ENCODE results near the gene CARD8.
"Not testable (repeated sequence)": the region's sequence is repeated elsewhere in the genome, so short reads cannot be mapped to it uniquely, and the experiment has no call there.

Gene CARD8

GRCh38 chr19:48258350-48258749 lies 2.6 kb upstream of the CARD8 start:
- DNase-seq, result peak; percentile 46

GRCh38 chr19:48254529-48254970 lies 1.2 kb downstream of the CARD8 start:
- no peak for DNase-seq

DNA sequence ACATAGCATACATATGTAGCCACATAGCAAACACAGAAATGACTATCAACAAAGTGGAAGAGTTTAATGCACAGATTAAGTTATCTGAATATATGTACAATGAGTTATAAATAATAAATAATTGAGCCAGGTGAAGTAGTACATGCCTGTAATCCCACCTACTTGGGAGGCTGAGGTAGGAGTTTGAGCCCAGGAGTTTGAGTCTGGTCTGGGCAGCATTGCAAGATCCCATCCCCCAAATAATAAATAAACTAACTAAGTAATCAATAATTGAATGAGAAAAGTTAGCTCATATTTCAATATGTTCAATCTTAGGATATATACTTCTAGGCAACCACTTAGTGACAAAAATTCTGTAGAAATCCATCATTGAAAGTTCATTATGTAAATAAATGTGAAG lies 1.7 kb downstream of the CARD8 start:
- DNase-seq, result no peak

DNA sequence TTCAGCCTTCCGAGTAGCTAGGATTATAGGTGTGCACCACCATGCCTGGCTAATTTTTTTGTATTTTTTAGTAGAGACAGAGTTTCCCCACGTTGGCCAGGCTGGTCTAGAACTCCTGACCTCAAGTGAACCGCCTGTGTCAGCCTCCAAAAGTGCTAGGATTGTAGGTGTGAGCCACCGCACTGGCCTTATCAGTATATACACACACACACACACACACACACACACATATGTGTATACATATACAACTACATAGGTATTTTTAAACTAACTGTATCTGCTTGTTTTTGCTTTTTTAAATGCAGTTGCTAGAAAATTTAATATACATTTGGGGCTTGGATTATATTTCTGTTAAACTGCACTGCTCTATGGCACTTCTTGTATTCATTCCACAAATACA lies 3.1 kb downstream of the CARD8 start:
- no peak for DNase-seq

GRCh38 chr19:48250290-48251025 lies 5.3 kb downstream of the CARD8 start:
- DNase-seq, result no peak

DNA sequence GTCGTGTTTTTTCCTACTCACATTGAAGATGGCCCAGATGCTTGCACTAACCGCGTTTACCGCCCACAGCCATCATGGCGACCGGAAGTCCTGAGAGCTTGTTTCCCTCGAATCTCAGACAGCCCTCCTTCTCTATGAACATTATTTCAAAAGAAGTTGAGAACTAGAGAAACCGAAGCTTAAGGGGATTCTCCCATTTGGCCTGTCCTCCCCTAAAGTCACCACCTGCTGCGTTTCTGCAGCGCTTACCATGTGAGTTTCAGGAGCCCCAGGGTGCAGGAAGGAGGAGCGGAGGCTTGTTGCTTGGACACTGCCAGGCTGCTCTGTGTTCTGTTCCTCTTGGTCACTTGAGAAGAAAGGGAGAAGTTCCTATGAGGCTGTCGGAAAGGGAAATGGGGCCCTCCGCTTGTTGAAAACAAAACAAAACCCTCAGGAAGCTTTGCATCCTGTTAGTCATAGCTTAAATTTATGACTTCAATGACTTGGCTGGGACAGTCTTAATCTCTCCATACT lies 6.2 kb downstream of the CARD8 start:
- DNase-seq, result peak; percentile 96

GRCh38 chr19:48248081-48248833 lies 7.5 kb downstream of the CARD8 start:
- no peak for DNase-seq

DNA sequence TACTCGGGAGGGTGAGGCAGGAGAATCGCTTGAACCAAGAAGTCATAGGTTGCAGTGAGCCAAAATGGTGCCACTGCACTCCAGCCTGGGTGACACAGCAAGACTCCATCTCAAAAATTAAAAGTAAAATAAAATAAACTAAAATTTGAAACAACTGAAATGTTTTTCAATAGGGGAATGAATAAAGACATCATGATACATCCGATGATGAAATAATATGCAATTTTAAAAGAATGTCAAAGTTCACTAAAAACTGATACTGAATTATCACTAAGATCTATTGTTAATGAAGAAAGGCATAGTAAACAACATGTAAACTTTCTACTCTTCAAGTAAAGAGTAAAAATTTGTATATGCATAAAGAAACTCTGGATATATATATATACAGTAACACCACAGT lies 8.5 kb downstream of the CARD8 start:
- DNase-seq, result no peak

GRCh38 chr19:48246101-48246500 lies 9.6 kb downstream of the CARD8 start:
- DNase-seq, result no peak

- peak; percentile 47 for DNase-seq
These were observed 11.4 kb downstream of the CARD8 start for GRCh38 chr19:48244281-48244680.

DNA sequence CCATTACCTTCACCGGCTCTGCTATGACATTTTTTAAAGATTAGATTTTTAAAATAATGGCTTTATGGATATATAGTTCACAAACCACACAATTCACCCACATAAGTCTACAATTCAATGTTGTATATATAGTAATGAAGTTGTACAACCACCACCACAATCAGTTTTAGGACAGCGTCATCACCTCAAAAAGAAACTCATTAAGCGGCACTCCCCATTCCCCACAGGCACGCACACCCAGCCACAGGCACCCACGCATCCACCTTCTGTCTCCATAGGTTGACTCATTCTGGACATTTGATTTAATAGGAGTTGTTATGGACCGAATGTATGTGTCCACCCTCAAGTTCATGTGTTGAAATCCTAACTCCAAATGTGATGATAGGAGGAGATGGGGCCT lies 13.9 kb downstream of the CARD8 start:
- DNase-seq, result not testable (repeated sequence)

- no peak for DNase-seq
These were observed 16.1 kb downstream of the CARD8 start for GRCh38 chr19:48239582-48240141.

DNA sequence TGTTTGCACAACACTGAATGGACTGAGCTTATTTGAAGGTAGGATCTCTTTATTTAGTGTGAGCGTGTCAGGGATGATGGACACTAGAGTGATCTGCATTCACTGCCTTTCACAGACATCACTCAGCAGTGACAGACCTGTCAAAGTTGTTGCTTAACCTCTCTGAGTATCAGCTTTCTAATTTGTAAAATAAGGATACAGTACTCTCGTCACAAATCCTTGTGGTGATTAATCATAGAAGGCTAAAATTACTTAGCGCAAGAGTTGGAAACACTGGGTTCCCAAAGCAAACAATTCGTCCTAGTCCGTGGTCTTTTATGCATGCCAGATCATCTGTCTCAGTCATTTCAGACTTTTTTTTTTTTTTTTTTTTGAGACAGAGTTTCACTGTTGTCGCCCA lies 16.6 kb downstream of the CARD8 start:
- no peak for DNase-seq

DNA sequence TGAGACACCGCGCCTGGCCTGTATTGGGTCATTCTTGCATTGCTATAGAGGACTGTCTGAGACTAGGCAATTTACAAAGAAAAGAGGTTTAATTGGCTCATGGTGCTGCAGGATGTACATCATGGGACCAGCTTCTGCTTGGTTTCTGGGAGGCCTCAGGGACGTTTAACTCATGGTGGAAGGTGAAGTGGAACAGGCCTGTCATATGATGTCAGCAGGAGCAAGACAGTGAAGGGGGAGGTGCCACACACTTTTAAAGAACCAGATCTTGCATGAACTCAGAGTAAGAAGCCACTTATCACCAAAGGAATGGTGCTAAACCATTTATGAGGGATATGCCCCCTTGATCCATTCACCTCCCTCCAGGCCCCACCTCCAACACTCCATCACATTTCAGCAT lies 18.7 kb downstream of the CARD8 start:
- DNase-seq, result no peak

DNA sequence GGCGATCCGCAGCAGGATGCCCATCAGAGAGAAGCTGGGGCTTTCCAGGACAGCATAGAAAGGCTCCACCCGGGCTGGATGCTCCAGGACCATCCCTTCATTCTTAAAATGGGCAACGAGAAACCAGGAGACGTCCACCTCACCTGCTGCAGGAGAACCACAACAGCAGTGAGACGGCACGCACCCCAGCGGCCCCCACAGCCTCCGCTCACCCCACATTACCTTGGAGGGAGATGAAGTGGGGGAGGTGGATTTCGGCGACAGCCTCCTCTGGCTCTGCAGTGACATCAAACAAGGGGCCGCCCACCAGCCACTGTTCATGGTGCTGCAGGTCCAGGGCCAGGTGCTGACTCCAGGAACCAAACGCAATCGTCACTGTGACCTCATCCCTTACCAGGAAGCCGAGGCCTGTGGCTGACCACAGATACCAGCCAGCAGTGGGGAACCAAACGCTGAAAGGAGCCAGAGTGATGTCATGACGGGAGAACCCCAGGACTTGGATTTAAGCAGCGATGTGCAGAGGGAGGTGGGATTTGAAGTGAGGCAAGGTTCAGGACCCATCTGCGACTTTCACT lies 25.1 kb downstream of the CARD8 start:
- DNase-seq, result no peak

- DNase-seq, result no peak
These were observed 34.1 kb downstream of the CARD8 start for GRCh38 chr19:48221628-48222027.

GRCh38 chr19:48220784-48221183 lies 34.9 kb downstream of the CARD8 start:
- not testable (repeated sequence) for DNase-seq

DNA sequence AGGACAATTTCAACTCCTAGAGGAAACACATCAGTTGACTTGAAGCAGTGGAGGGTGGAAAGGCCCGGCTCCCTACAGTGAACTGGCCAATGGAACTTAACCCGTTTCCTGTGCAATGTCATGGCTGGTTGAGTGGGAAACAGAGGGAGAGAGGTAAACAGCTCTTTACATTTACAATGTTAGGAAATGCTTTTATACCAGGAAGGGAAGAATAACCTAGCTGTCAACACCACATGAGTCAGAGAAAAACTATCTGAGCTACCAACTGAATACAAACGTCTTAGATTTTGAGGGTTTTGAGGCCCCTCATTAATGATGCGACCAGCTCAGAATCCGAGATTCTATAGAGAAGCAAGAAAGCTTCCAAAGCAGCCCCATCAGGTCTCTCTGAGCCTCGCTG lies 36.7 kb downstream of the CARD8 start:
- DNase-seq, result no peak

DNA sequence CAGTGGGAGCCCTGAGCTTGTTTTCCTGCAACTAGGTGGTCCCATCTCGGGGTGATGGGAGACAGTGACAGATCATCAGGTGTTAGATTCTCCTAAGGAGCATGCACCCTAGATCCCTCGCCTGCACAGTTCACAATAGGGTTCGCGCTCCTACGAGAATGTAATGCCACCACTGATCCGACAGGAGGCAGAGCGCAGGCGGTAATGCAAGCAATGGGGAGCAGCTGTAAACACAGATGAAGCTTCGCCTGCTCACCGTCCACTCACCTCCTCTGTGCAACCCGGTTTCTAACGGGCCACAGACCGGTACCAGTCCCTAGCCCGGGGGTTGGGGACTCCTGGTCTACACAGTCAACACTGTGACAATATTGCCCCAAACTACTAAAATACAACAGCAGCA lies 38.8 kb downstream of the CARD8 start:
- DNase-seq, result no peak

GRCh38 chr19:48213959-48214358 lies 41.8 kb downstream of the CARD8 start:
- DNase-seq, result no peak

DNA sequence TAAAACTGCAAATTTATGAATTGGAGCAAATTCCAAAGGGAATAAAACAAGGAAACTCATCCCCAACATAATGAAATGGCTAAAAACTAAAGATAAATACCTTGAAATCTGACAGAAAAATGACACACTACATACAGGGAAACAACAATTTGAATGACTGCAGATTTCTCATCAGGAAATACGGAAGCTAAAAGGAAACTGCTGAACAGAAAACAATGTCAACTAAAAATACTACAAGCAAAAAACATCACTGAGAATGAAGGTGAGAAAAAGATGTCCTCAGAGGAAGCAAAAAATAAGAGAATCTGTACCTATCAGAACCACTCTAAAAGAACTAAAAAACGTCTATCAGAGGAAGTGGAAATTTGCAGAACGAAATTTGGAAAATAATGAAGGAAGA lies 45.7 kb downstream of the CARD8 start:
- no peak for DNase-seq

- DNase-seq, result peak; percentile 70
These were observed 49.2 kb downstream of the CARD8 start for GRCh38 chr19:48206397-48207093.

All from inflammatory macrophage treated with lipopolysaccharide for 4 hours (primary cell).